Adipocyte (in vitro differentiated cells): ENCODE results near the gene PGPEP1.
A peak's percentile ranks its signal among the peaks of the same experiment; 100 is the strongest.

Source experiments
- DNase-seq: peaks from one replicate; pipeline ENCODE4 v3.0.0-alpha.2; 2015; ENCODE audit warnings: low read depth
- H3K27me3 ChIP-seq: replicated peaks from 2 replicates; pipeline ENCODE4 v1.7.0; 2013; ENCODE audit warnings: mild to moderate bottlenecking, low read length, moderate library complexity; ENCODE audit not compliant: control insufficient read depth, insufficient read depth
- H3K36me3 ChIP-seq: 2 replicates; pipeline ENCODE4 v1.7.0; 2013; ENCODE audit warnings: low read length, mild to moderate bottlenecking, moderate library complexity; ENCODE audit not compliant: control insufficient read depth, insufficient read depth, severe bottlenecking
- H3K4me1 ChIP-seq: 2 replicates; pipeline ENCODE4 v1.7.0; 2013; ENCODE audit warnings: mild to moderate bottlenecking, low read length, moderate library complexity; ENCODE audit not compliant: control insufficient read depth, insufficient read depth
- H3K4me3 ChIP-seq: 2 replicates; pipeline ENCODE4 v1.7.0; 2013; ENCODE audit warnings: mild to moderate bottlenecking, low read length, moderate library complexity
- H3K9ac ChIP-seq: 2 replicates; pipeline ENCODE4 v1.7.0; 2013; ENCODE audit warnings: mild to moderate bottlenecking, low read length, moderate library complexity
- H3K9me3 ChIP-seq: 2 replicates; pipeline ENCODE4 v1.7.0; 2013; ENCODE audit warnings: mild to moderate bottlenecking, low read length, moderate library complexity; ENCODE audit not compliant: control insufficient read depth

Gene PGPEP1

GRCh38 chr19:18309525-18310064 is 30.8 kb upstream of the PGPEP1 start:
- peaks cover 20% of the 10 kb centered on the region for H3K36me3 ChIP-seq
- H3K4me1 ChIP-seq, result peaks cover 14% of the 10 kb centered on the region
- no peaks in the 10 kb centered on the region for H3K27me3 ChIP-seq
- DNase-seq, result no peak
- H3K9ac ChIP-seq, result no peak overlapping the region
- no peaks in the 10 kb centered on the region for H3K9me3 ChIP-seq
- H3K4me3 ChIP-seq, result no peak overlapping the region

GRCh38 chr19:18310118-18310909 is 30.1 kb upstream of the PGPEP1 start:
- no peak for DNase-seq
- no peak overlapping the region for H3K9ac ChIP-seq
- H3K4me1 ChIP-seq, result peaks cover 7% of the 10 kb centered on the region
- H3K9me3 ChIP-seq, result no peaks in the 10 kb centered on the region
- no peaks in the 10 kb centered on the region for H3K27me3 ChIP-seq
- H3K36me3 ChIP-seq, result peaks cover 21% of the 10 kb centered on the region
- no peak overlapping the region for H3K4me3 ChIP-seq

- Histone ChIP-seq H3K27me3 (no peaks in the 10 kb centered on the region), H3K36me3 (peaks cover 21% of the 10 kb centered on the region), H3K9me3 (no peaks in the 10 kb centered on the region), H3K9ac (no peak overlapping the region), H3K4me3 (no peak overlapping the region), H3K4me1 (peaks cover 3% of the 10 kb centered on the region)
- no peak for DNase-seq
Observed at GRCh38 chr19:18310966-18311365, 29.4 kb upstream of the PGPEP1 start.

- Histone ChIP-seq H3K4me1 (peaks cover 3% of the 10 kb centered on the region), H3K36me3 (peaks cover 21% of the 10 kb centered on the region), H3K27me3 (no peaks in the 10 kb centered on the region), H3K4me3 (no peak overlapping the region), H3K9ac (no peak overlapping the region), H3K9me3 (no peaks in the 10 kb centered on the region)
- DNase-seq, result no peak
Observed at GRCh38 chr19:18311502-18312091, 28.8 kb upstream of the PGPEP1 start.

- H3K27me3 ChIP-seq, result no peaks in the 10 kb centered on the region
- peaks cover 3% of the 10 kb centered on the region for H3K4me1 ChIP-seq
- no peak overlapping the region for H3K9ac ChIP-seq
- peaks cover 21% of the 10 kb centered on the region for H3K36me3 ChIP-seq
- H3K4me3 ChIP-seq, result no peak overlapping the region
- no peaks in the 10 kb centered on the region for H3K9me3 ChIP-seq
- DNase-seq, result no peak
Observed at GRCh38 chr19:18312092-18312534, 28.3 kb upstream of the PGPEP1 start.

GRCh38 chr19:18313398-18313797 is 27.0 kb upstream of the PGPEP1 start:
- no peaks in the 10 kb centered on the region for H3K9me3 ChIP-seq
- H3K9ac ChIP-seq, result no peak overlapping the region
- no peak for DNase-seq
- peaks cover 3% of the 10 kb centered on the region for H3K4me1 ChIP-seq
- H3K36me3 ChIP-seq, result peaks cover 21% of the 10 kb centered on the region
- H3K27me3 ChIP-seq, result no peaks in the 10 kb centered on the region
- no peak overlapping the region for H3K4me3 ChIP-seq

GRCh38 chr19:18317961-18318800 is 22.2 kb upstream of the PGPEP1 start:
- H3K36me3 ChIP-seq, result peaks cover 5% of the 10 kb centered on the region
- H3K9ac ChIP-seq, result peak overlapping the region; percentile 38
- no peaks in the 10 kb centered on the region for H3K27me3 ChIP-seq
- H3K9me3 ChIP-seq, result no peaks in the 10 kb centered on the region
- peaks cover 15% of the 10 kb centered on the region for H3K4me1 ChIP-seq
- no peak overlapping the region for H3K4me3 ChIP-seq
- no peak for DNase-seq

- H3K4me1 ChIP-seq, result peaks cover 19% of the 10 kb centered on the region
- DNase-seq, result no peak
- no peaks in the 10 kb centered on the region for H3K27me3 ChIP-seq
- H3K9ac ChIP-seq, result no peak overlapping the region
- peaks cover 1% of the 10 kb centered on the region for H3K36me3 ChIP-seq
- no peak overlapping the region for H3K4me3 ChIP-seq
- no peaks in the 10 kb centered on the region for H3K9me3 ChIP-seq
Observed at GRCh38 chr19:18319591-18320135, 20.7 kb upstream of the PGPEP1 start.

- DNase-seq, result no peak
- Histone ChIP-seq H3K36me3 (no peaks in the 10 kb centered on the region), H3K9me3 (no peaks in the 10 kb centered on the region), H3K4me3 (peak overlapping the region; percentile 86), H3K4me1 (peaks cover 19% of the 10 kb centered on the region), H3K9ac (peak overlapping the region; percentile 91), H3K27me3 (no peaks in the 10 kb centered on the region)
Observed at GRCh38 chr19:18320865-18321733, 19.3 kb upstream of the PGPEP1 start.

- Histone ChIP-seq H3K36me3 (no peaks in the 10 kb centered on the region), H3K4me3 (peak overlapping the region; percentile 86), H3K9ac (peak overlapping the region; percentile 91), H3K9me3 (no peaks in the 10 kb centered on the region), H3K27me3 (no peaks in the 10 kb centered on the region), H3K4me1 (peaks cover 19% of the 10 kb centered on the region)
- peak; percentile 37 for DNase-seq
Observed at GRCh38 chr19:18321734-18322102, 18.7 kb upstream of the PGPEP1 start.
